HG02852 (cell line): ENCODE data around the gene DENND1B.
"Not testable (repeated sequence)": the region's sequence is repeated elsewhere in the genome, so short reads cannot be mapped to it uniquely, and the experiment has no call there.

Experiments used
- ATAC-seq: cut with Tn5 transposase; IDR thresholded peaks from one replicate; pipeline ENCODE4 v1.9.1; 2021; ENCODE audit warnings: mild to moderate bottlenecking, moderate library complexity; ENCODE audit not compliant: unreplicated experiment

Gene DENND1B

GRCh38 chr1:197572169-197572568, 203.1 kb downstream of the DENND1B start:
- no peak for ATAC-seq

GRCh38 chr1:197567442-197567841, 207.8 kb downstream of the DENND1B start:
- no peak for ATAC-seq

DNA sequence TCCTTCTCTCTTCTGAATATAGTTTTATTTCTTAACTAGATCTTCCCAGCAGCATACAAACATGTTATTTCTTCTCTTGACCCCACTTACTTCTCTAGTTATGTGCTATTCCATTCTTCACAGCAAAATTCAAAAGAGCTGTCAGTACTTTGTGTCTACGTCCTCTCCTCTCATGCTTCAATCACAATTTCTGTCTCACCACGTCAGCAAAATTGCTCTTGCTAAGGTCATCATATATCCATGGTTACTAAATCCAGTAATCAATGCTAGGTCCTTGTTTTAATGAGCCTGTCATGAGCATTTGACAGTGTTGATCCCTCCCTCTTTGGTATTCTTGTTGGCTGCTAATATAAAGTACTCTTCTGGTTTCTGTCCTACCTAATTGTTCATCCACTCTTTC, 214.2 kb downstream of the DENND1B start:
- no peak for ATAC-seq

DNA sequence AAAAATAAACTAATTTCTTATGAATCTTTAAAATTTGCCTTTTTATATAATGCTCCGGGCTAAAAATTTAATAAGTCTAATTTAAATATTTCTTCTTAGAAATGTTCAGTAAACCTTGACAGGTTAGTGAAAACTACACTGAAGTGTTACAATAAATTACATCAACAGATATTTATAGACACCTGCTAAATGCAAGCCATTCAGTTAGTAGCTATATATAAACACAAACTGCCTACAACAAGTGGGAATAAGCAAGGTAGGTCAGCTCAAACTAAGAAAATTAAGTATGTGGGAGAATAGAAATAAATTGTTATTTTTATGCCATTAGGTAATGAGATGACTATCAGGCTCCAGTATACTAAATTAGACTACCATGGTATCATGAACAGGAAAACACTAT, 215.6 kb downstream of the DENND1B start:
- no peak for ATAC-seq

DNA sequence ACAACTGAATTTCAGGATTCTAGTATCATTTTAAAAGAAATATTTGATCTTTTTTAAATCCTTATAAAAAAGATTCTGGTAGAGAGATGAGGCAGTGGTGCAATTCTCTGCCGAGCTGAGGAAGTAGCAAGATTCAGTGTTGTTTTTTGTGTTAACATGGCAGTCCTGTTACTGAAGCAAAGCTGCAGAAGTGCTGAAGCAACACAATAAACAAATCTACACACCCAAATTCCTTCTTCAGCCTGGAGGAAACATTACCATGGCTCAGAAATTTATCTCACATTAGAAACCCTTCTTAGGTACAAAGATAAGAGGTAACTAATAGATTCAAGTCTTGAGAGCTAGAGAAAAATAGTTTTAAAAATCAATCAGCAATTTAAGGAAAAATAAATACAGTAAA, 216.0 kb downstream of the DENND1B start:
- ATAC-seq, result no peak

DNA sequence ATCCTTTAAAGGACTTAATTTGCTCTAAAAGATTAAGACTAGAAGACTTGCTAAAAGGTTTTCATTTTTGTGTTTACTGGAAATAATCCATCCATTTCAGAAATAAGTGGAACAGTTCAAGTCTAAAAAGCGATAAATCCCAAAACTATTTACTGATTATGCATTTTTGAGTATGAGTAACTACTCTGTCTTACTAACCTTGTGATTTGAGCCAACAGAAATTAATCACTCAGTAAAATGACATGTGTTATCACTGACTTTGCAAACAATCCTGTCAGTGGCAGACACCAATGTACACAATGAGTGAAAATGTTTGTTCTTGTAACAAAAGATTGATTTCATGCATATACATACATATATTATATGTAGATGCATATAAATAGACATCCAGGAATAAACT, 218.0 kb downstream of the DENND1B start:
- no peak for ATAC-seq

GRCh38 chr1:197553281-197553680, 222.0 kb downstream of the DENND1B start:
- no peak for ATAC-seq

- ATAC-seq, result no peak
Observed at GRCh38 chr1:197546989-197547388, 228.3 kb downstream of the DENND1B start.

GRCh38 chr1:197544553-197544952, 230.7 kb downstream of the DENND1B start:
- no peak for ATAC-seq

DNA sequence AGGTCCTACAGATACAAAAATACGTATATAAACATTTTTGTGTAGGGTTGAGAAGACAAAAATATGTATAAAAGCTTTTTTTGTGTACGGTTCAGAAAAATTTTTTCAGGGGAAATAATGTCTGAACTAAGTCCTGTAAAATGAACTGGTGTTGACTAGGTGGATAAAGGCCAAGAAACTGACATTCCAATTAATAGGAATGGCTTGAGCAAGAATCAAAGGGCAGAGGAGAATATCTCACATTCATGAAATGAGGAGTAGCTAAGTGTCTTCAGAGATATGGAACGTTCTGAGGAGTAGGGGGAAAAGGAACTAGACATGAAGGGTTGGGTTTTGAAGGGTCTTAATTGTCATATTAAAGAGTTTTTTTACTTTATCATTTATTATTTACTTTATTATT, 231.2 kb downstream of the DENND1B start:
- no peak for ATAC-seq

- no peak for ATAC-seq
Observed at GRCh38 chr1:197541411-197541810, 233.9 kb downstream of the DENND1B start.

DNA sequence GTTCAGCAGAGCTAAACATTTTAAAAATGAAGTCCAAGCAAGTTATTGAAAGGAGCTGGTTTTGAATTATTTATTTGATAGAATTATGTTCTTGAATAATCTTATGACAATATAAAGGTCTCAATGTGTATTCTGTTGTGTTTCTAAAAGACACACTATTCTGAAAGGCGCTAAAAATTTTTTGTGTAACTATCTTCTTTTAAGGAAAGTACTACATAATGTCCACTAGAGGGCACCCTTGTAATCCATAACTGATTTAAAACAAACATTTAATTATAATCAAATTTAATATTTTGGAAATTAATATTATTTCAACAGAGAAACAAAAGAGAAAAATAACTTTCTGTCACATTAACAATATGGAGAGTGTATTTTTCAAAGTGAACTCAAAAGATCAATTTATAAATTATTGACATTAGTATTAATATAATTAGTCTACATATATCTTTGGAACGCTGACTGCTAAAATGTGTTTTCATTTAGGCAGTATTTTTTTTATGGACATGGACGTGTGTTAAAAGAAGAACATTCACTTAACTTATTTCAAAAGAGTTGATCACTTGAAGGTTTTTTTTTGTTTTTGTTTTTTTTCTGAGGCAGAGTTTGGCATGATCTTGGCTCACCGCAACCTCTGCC, 248.4 kb downstream of the DENND1B start:
- no peak for ATAC-seq

DNA sequence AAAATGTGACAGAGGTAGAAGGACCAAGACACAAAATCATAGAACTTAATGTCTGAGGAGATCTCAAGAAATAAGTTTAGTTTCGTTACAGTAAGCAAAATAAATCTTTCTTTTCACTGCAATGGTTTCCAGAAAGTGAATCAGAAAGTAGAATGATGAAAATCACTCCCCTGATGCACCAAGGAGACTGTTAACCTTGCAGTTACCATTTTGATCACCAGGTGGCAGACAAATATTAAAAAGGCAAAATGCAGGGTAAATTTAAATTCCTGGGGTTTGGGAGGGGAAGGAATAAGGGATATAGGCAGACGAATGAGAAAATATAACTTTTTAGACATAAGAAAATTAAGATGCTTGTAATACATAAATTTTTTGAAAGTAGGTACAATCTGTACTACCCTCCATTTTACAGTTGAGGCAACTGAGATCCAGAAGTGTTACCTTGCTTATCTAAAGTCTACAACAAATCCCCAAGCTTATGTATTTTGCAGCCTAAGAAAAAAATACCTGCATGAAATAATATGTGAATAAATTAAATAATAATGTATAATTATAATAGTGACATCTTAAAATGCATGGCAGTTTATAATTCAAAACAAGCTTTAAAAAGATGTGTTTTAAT, 254.1 kb downstream of the DENND1B start:
- peak; percentile 75 for ATAC-seq

- ATAC-seq, result no peak
Observed at GRCh38 chr1:197519741-197520334, 255.4 kb downstream of the DENND1B start.

GRCh38 chr1:197515421-197515820, 259.9 kb downstream of the DENND1B start:
- ATAC-seq, result no peak

- ATAC-seq, result no peak
Observed at GRCh38 chr1:197510691-197511378, 264.4 kb downstream of the DENND1B start.

DNA sequence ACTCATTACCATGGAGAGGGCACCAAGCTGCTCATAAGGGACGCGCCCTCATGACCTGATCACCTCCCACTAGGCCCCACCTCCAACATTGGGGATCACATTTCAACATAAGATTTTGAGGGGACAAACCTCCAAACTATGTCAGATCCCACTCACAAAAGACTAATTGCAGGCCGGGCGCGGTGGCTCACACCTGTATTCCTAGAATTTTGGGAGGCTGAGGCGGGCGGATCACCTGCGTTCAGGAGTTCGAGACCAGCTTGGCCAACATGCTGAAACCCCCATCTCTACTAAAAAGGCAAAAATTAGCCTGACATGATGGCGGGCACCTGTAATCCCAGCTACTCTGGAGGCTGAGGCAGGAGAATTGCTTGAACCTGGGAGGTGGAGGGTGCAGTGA, 278.6 kb downstream of the DENND1B start:
- no peak for ATAC-seq

DNA sequence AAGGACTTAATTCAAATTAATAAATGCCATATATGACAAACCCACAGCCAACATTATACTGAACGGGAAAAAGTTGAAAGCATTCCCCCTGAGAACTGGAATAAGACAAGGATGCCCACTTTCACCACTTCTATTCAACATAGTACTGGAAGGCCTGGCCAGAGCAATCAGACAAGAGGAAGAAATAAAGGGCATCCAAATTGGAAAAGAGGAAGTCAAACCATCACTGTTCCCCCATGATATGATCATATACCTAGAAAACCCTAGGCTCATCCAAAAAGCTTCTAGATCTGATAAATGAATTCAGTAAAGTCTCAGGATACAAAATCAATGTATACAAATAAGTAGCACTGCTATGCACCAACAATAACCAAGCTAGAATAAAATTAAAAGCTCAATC, 283.8 kb downstream of the DENND1B start:
- ATAC-seq, result not testable (repeated sequence)

- no peak for ATAC-seq
Observed at GRCh38 chr1:197486946-197487345, 288.3 kb downstream of the DENND1B start.

DNA sequence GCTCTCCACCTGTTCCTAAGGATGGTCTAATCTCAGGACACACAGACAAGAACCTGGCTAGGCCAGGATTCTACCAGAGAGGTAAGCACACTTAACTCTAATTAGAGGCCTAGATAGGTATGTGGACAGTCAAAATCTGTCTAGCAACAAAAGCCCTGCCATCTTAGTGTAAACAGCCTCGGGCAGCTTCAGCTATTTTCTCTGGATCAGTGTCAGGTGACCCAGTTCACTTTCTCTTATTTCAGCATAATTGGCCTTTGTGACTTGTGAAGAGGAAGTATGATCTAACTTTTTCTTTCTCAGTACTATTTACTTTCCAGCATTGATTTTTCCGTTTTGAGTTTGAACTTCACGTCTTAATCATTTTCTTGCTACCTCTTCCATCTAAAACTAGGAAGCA, 289.5 kb downstream of the DENND1B start:
- ATAC-seq, result no peak

DNA sequence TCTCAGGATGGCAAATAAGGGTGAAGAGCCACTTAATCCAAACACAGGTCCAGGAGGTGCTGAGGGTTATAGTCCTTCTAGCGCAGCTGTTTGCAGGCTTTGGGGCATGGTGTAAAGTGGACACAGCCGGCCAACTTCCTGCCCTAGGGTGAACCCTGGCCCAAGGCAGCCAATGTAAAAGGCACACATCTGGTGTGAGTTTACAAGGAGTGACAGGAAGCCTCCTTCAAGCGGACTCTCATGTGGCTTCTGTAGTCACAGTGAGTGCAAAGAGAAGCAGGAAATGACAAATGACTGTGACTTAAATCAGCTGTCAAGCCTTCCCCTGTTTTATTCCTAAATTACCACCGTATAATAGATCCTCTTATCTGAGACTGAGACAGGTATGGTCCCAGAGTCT, 294.2 kb downstream of the DENND1B start:
- no peak for ATAC-seq

GRCh38 chr1:197480446-197480845, 294.8 kb downstream of the DENND1B start:
- no peak for ATAC-seq
